ENCODE data around the gene CACNA1F.

CACNA1F gene

DNA sequence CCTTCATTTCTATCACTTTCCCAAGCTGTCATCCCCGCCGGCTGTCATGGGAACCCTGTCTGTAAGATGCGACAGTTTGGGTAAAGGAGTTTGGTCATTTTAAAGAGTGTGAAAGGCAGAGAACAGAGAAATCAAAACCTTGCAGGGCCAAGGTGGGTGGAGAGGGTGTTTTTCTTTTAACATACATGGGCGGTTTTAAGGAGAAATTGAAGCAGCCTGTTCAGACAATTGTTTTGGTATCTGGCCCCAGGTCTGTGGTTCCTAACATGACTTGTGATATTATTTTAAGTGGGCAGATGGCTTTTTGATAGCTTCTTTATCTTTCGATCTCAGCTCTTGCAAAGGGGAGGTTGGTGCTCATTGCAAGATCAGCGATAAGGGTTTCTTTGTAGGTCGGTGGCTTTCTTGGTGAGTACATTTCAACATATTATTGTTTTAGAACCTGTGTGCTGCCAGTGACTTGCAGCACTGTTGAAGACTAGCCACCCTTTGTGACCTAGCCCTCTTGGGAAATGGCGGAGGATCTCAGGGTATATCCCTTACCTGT, 40.1 kb upstream of the CACNA1F start:
- TF ChIP-seq TCF4 (CRISPR knock-in tag; IDR thresholded peaks at IDR 0.05; ENCODE audit: borderline replicate concordance) (no peak), ZNF565 (CRISPR knock-in tag; conservative IDR thresholded peaks at IDR 0.05; ENCODE audit: low read depth) (no peak), ESRRG (CRISPR knock-in tag; IDR thresholded peaks at IDR 0.05) (no peak), SNAI2 (CRISPR knock-in tag; IDR thresholded peaks at IDR 0.05) (no peak), ZFP3 (CRISPR knock-in tag; IDR thresholded peaks at IDR 0.05) (no peak), ZC3H10 (CRISPR knock-in tag; IDR thresholded peaks at IDR 0.05) (no peak), RARB (CRISPR knock-in tag; IDR thresholded peaks at IDR 0.05) (no peak), ZNF8 (CRISPR knock-in tag; IDR thresholded peaks at IDR 0.05) (no peak), ISL1 (CRISPR knock-in tag; IDR thresholded peaks at IDR 0.05) (no peak), GLIS3 (CRISPR knock-in tag; IDR thresholded peaks at IDR 0.05) (no peak), CSDC2 (CRISPR knock-in tag; IDR thresholded peaks at IDR 0.05) (no peak), ZFP30 (CRISPR knock-in tag; IDR thresholded peaks at IDR 0.05) (no peak), OSR1 (CRISPR knock-in tag; IDR thresholded peaks at IDR 0.05) (no peak)
- TF ChIP-seq, protein P1, sequence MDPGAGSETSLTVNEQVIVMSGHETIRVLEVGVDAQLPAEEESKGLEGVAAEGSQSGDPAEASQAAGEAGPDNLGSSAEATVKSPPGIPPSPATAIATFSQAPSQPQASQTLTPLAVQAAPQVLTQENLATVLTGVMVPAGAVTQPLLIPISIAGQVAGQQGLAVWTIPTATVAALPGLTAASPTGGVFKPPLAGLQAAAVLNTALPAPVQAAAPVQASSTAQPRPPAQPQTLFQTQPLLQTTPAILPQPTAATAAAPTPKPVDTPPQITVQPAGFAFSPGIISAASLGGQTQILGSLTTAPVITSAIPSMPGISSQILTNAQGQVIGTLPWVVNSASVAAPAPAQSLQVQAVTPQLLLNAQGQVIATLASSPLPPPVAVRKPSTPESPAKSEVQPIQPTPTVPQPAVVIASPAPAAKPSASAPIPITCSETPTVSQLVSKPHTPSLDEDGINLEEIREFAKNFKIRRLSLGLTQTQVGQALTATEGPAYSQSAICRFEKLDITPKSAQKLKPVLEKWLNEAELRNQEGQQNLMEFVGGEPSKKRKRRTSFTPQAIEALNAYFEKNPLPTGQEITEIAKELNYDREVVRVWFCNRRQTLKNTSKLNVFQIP (CRISPR knock-in tag; IDR thresholded peaks at IDR 0.05; ENCODE audit: borderline replicate concordance, low read depth), result no peak
- TF ChIP-seq, protein P2, sequence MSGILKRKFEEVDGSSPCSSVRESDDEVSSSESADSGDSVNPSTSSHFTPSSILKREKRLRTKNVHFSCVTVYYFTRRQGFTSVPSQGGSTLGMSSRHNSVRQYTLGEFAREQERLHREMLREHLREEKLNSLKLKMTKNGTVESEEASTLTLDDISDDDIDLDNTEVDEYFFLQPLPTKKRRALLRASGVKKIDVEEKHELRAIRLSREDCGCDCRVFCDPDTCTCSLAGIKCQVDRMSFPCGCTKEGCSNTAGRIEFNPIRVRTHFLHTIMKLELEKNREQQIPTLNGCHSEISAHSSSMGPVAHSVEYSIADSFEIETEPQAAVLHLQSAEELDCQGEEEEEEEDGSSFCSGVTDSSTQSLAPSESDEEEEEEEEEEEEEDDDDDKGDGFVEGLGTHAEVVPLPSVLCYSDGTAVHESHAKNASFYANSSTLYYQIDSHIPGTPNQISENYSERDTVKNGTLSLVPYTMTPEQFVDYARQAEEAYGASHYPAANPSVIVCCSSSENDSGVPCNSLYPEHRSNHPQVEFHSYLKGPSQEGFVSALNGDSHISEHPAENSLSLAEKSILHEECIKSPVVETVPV (CRISPR knock-in tag; IDR thresholded peaks at IDR 0.05), result no peak
- no peak for ATAC-seq

DNA sequence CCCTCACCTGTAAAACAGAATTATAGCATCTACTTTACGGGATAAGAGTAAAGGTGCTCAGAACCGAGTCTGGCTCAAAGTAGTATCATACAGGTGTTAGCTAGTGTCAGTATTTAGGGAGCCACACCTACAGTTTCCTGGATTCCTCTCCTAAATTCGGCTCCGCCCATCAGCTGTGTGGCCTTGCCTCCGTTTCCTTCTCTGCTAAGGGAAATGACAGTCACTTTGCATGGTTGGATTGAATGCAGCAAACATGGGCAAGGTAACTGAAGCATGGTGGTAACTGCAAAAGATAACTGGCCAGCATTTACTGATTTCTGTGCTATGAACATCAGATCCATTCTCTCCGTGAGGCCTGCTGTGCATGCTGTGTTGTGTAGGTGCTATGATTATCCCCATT, 39.3 kb upstream of the CACNA1F start:
- no peak for ATAC-seq
- no peak for TF ChIP-seq ZC3H10 (CRISPR knock-in tag; IDR thresholded peaks at IDR 0.05)
- no peak for TF ChIP-seq TOX (CRISPR knock-in tag; IDR thresholded peaks at IDR 0.05; ENCODE audit: borderline replicate concordance)
- TF ChIP-seq PPARA (CRISPR knock-in tag; IDR thresholded peaks at IDR 0.05; ENCODE audit: borderline replicate concordance), result no peak
- TF ChIP-seq SNAI2 (CRISPR knock-in tag; IDR thresholded peaks at IDR 0.05), result no peak
- TF ChIP-seq GLIS3 (CRISPR knock-in tag; IDR thresholded peaks at IDR 0.05), result no peak
- TF ChIP-seq ZFP30 (CRISPR knock-in tag; IDR thresholded peaks at IDR 0.05), result no peak
- no peak for TF ChIP-seq ESRRG (CRISPR knock-in tag; IDR thresholded peaks at IDR 0.05)

DNA sequence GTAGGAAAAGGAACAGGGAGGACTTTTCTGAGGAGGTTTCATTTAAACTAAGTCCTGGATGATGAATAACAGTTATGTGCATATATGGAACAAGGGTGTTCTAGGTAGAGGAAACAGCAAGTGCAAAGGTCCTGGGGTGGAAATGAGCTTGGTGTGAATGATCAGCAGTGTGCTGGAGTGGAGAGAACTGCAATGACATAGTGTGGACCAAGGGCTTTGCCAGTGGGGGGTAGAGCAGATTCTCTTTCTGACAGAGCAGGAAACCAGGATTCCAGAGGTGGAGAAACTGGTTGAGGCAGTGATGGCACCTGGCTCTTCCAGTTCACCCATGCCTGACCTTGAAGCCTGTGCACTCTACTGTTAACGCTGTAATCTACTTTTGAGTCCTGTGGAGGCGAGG, 38.2 kb upstream of the CACNA1F start:
- TF ChIP-seq ZC3H10 (CRISPR knock-in tag; IDR thresholded peaks at IDR 0.05) (no peak), TCF4 (CRISPR knock-in tag; IDR thresholded peaks at IDR 0.05; ENCODE audit: borderline replicate concordance) (no peak), CSDC2 (CRISPR knock-in tag; IDR thresholded peaks at IDR 0.05) (no peak), GLIS3 (CRISPR knock-in tag; IDR thresholded peaks at IDR 0.05) (no peak), ZNF70 (CRISPR knock-in tag; IDR thresholded peaks at IDR 0.05) (no peak), ISL1 (CRISPR knock-in tag; IDR thresholded peaks at IDR 0.05) (no peak), BACH2 (CRISPR knock-in tag; IDR thresholded peaks at IDR 0.05; ENCODE audit: borderline replicate concordance) (no peak), ESRRG (CRISPR knock-in tag; IDR thresholded peaks at IDR 0.05) (no peak)
- TF ChIP-seq, protein P2 (CRISPR knock-in tag; IDR thresholded peaks at IDR 0.05), result no peak
- no peak for ATAC-seq

DNA sequence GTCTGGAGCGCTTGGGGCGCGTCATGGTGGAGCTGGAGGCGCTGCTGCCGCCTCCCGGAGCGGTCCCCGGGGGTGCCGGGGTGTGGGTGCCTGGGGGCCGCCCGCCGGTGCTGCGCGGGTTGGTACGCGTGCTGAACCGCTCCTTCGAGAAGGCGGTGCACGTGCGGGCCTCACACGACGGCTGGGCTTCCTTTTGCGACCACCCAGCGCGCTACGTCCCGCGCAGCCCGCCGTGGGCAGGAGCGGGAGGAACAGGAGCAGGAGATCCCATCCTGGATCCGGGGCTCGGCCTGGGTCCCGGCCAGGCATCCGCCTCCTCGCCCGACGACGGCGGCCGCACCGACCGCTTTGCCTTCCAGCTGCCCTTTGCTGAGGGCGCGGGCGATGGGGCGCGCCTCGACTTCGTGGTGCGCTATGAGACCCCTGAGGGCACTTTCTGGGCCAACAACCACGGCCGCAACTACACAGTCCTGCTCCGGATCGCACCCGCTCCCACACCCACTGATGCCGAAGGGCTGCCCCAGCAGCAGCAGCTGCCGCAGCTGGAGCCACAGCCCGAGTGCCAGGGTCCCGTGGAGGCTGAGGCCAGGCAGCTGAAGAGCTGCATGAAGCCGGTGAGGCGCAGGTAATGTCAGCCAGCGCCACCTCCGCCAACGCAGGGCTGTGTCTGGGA, 37.2 kb upstream of the CACNA1F start:
- ATAC-seq, result no peak
- no peak for TF ChIP-seq ESRRG (CRISPR knock-in tag; IDR thresholded peaks at IDR 0.05)
- TF ChIP-seq, protein P3, sequence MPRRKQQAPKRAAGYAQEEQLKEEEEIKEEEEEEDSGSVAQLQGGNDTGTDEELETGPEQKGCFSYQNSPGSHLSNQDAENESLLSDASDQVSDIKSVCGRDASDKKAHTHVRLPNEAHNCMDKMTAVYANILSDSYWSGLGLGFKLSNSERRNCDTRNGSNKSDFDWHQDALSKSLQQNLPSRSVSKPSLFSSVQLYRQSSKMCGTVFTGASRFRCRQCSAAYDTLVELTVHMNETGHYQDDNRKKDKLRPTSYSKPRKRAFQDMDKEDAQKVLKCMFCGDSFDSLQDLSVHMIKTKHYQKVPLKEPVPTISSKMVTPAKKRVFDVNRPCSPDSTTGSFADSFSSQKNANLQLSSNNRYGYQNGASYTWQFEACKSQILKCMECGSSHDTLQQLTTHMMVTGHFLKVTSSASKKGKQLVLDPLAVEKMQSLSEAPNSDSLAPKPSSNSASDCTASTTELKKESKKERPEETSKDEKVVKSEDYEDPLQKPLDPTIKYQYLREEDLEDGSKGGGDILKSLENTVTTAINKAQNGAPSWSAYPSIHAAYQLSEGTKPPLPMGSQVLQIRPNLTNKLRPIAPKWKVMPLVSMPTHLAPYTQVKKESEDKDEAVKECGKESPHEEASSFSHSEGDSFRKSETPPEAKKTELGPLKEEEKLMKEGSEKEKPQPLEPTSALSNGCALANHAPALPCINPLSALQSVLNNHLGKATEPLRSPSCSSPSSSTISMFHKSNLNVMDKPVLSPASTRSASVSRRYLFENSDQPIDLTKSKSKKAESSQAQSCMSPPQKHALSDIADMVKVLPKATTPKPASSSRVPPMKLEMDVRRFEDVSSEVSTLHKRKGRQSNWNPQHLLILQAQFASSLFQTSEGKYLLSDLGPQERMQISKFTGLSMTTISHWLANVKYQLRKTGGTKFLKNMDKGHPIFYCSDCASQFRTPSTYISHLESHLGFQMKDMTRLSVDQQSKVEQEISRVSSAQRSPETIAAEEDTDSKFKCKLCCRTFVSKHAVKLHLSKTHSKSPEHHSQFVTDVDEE (CRISPR knock-in tag; IDR thresholded peaks at IDR 0.05), result no peak
- TF ChIP-seq, protein P4, sequence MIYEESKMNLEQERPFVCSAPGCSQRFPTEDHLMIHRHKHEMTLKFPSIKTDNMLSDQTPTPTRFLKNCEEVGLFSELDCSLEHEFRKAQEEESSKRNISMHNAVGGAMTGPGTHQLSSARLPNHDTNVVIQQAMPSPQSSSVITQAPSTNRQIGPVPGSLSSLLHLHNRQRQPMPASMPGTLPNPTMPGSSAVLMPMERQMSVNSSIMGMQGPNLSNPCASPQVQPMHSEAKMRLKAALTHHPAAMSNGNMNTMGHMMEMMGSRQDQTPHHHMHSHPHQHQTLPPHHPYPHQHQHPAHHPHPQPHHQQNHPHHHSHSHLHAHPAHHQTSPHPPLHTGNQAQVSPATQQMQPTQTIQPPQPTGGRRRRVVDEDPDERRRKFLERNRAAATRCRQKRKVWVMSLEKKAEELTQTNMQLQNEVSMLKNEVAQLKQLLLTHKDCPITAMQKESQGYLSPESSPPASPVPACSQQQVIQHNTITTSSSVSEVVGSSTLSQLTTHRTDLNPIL (CRISPR knock-in tag; IDR thresholded peaks at IDR 0.05; ENCODE audit: low read depth), result no peak
- TF ChIP-seq TCF4 (CRISPR knock-in tag; IDR thresholded peaks at IDR 0.05; ENCODE audit: borderline replicate concordance), result no peak
- no peak for TF ChIP-seq RARB (CRISPR knock-in tag; IDR thresholded peaks at IDR 0.05)
- TF ChIP-seq ZC3H10 (CRISPR knock-in tag; IDR thresholded peaks at IDR 0.05), result no peak
- no peak for TF ChIP-seq PPARA (CRISPR knock-in tag; IDR thresholded peaks at IDR 0.05; ENCODE audit: borderline replicate concordance)
- TF ChIP-seq ARNTL (CRISPR knock-in tag; IDR thresholded peaks at IDR 0.05; ENCODE audit: borderline replicate concordance, low read depth), result no peak
- TF ChIP-seq, protein P2 (CRISPR knock-in tag; IDR thresholded peaks at IDR 0.05), result no peak
- no peak for TF ChIP-seq TOX (CRISPR knock-in tag; IDR thresholded peaks at IDR 0.05; ENCODE audit: borderline replicate concordance)
- no peak for TF ChIP-seq GLIS3 (CRISPR knock-in tag; IDR thresholded peaks at IDR 0.05)
- no peak for TF ChIP-seq ZNF8 (CRISPR knock-in tag; IDR thresholded peaks at IDR 0.05)
- TF ChIP-seq BACH2 (CRISPR knock-in tag; IDR thresholded peaks at IDR 0.05; ENCODE audit: borderline replicate concordance), result no peak
- TF ChIP-seq ZNF565 (CRISPR knock-in tag; conservative IDR thresholded peaks at IDR 0.05; ENCODE audit: low read depth), result no peak
- no peak for TF ChIP-seq SNAI2 (CRISPR knock-in tag; IDR thresholded peaks at IDR 0.05)

Measured in SK-N-SH treated with all-trans-retinoic acid at 6 μM for 48 hours (cell line).